MV-4-11 (cell line): ENCODE data around the gene ADAT1.
"Not testable (repeated sequence)": the region's sequence is repeated elsewhere in the genome, so short reads cannot be mapped to it uniquely, and the experiment has no call there.

Experiments used
- DNase-seq: peaks from one replicate; lab custom pipeline; 2025; lab: John Stamatoyannopoulos, UW

ADAT1 gene

GRCh38 chr16:75620326-75621169, 2.5 kb downstream of the ADAT1 start:
- DNase-seq, result no peak

GRCh38 chr16:75618780-75619179, 4.3 kb downstream of the ADAT1 start:
- DNase-seq, result no peak

- DNase-seq, result no peak
These were observed 6.0 kb downstream of the ADAT1 start for GRCh38 chr16:75617121-75617520.

- no peak for DNase-seq
These were observed 6.5 kb downstream of the ADAT1 start for GRCh38 chr16:75616521-75617010.

GRCh38 chr16:75615619-75616018, 7.5 kb downstream of the ADAT1 start:
- no peak for DNase-seq

- no peak for DNase-seq
These were observed 8.8 kb downstream of the ADAT1 start for GRCh38 chr16:75614066-75614897.

- DNase-seq, result no peak
These were observed 16.6 kb downstream of the ADAT1 start for GRCh38 chr16:75606507-75606906.

GRCh38 chr16:75603241-75603640, 19.8 kb downstream of the ADAT1 start:
- no peak for DNase-seq

- DNase-seq, result no peak
These were observed 23.4 kb downstream of the ADAT1 start for GRCh38 chr16:75599452-75600277.

- no peak for DNase-seq
These were observed 29.0 kb downstream of the ADAT1 start for GRCh38 chr16:75593825-75594820.

GRCh38 chr16:75593308-75593707, 29.8 kb downstream of the ADAT1 start:
- peak; percentile 51 for DNase-seq

GRCh38 chr16:75591927-75592326, 31.2 kb downstream of the ADAT1 start:
- not testable (repeated sequence) for DNase-seq

GRCh38 chr16:75590920-75591843, 31.9 kb downstream of the ADAT1 start:
- no peak for DNase-seq

- DNase-seq, result no peak
These were observed 33.8 kb downstream of the ADAT1 start for GRCh38 chr16:75589306-75589705.

- no peak for DNase-seq
These were observed 34.4 kb downstream of the ADAT1 start for GRCh38 chr16:75588716-75589115.

GRCh38 chr16:75584108-75584507, 39.0 kb downstream of the ADAT1 start:
- peak; percentile 56 for DNase-seq

- peak; percentile 80 for DNase-seq
These were observed 43.7 kb downstream of the ADAT1 start for GRCh38 chr16:75579281-75579834.

GRCh38 chr16:75578725-75579124, 44.4 kb downstream of the ADAT1 start:
- DNase-seq, result no peak

GRCh38 chr16:75578212-75578611, 44.9 kb downstream of the ADAT1 start:
- DNase-seq, result no peak
